MM.1S (cell line): ENCODE data around the gene CTAGE1.

Experiments
- DNase-seq: peaks from one replicate; pipeline ENCODE4 v3.0.0-alpha.2; 2015
- H2AFZ ChIP-seq: fragments of 300-600 bp; sonication (generic); 2 replicates; pipeline ENCODE4 v1.6.0; 2016; ENCODE audit warnings: antibody characterized with exemption, low read length
- H3F3A ChIP-seq: fragments of 300-600 bp; sonication (generic); 2 replicates; pipeline ENCODE4 v1.6.1; 2016; ENCODE audit warnings: mild to moderate bottlenecking, antibody characterized with exemption, low read length, moderate library complexity, mixed read lengths; ENCODE audit not compliant: insufficient read depth
- H3K27ac ChIP-seq: fragments of 300-600 bp; sonication (generic); 2 replicates; pipeline ENCODE4 v1.5.1; 2016; ENCODE audit warnings: mild to moderate bottlenecking, low read length
- H3K27me3 ChIP-seq: fragments of 300-600 bp; sonication (generic); replicated peaks from 2 replicates; pipeline ENCODE4 v1.6.0; 2016; ENCODE audit warnings: low read length; ENCODE audit not compliant: insufficient read depth
- H3K36me3 ChIP-seq: fragments of 300-600 bp; sonication (generic); replicated peaks from 2 replicates; pipeline ENCODE4 v1.6.1; 2016; ENCODE audit warnings: mild to moderate bottlenecking, low read length, mixed read lengths; ENCODE audit not compliant: insufficient read depth
- H3K4me1 ChIP-seq: fragments of 300-600 bp; sonication (generic); 2 replicates; pipeline ENCODE4 v1.6.1; 2016; ENCODE audit warnings: low read length, mixed read lengths
- H3K4me2 ChIP-seq: fragments of 300-600 bp; sonication (generic); 2 replicates; pipeline ENCODE4 v1.6.0; 2016; ENCODE audit warnings: low read depth, low read length
- H3K4me3 ChIP-seq: fragments of 300-600 bp; sonication (generic); 2 replicates; pipeline ENCODE4 v1.5.1; 2016; ENCODE audit warnings: low read length, mixed read lengths
- H3K79me2 ChIP-seq: fragments of 300-600 bp; sonication (generic); 2 replicates; pipeline ENCODE4 v1.6.1; 2016; ENCODE audit warnings: mixed run types, low read length, mixed read lengths
- H3K9ac ChIP-seq: fragments of 300-600 bp; sonication (generic); 2 replicates; pipeline ENCODE4 v1.6.1; 2016; ENCODE audit warnings: low read length, mixed read lengths
- H3K9me2 ChIP-seq: fragments of 300-600 bp; sonication (generic); replicated peaks from 2 replicates; pipeline ENCODE4 v1.6.1; 2016; ENCODE audit warnings: mild to moderate bottlenecking, low read length, mixed read lengths; ENCODE audit not compliant: insufficient read depth
- H3K9me3 ChIP-seq: fragments of 300-600 bp; sonication (generic); replicated peaks from 2 replicates; pipeline ENCODE4 v1.6.1; 2016; ENCODE audit warnings: mild to moderate bottlenecking, low read length, mixed read lengths; ENCODE audit not compliant: insufficient read depth
- H4K20me1 ChIP-seq: fragments of 300-600 bp; sonication (generic); 2 replicates; pipeline ENCODE4 v1.6.1; 2016; ENCODE audit warnings: mild to moderate bottlenecking, low read length, moderate library complexity, mixed read lengths; ENCODE audit not compliant: insufficient read depth
- EZH2 ChIP-seq: fragments of 300-600 bp; sonication (generic); optimal IDR thresholded peaks from 2 replicates; pipeline ENCODE3; 2017; ENCODE audit warnings: low read depth, mild to moderate bottlenecking, antibody characterized with exemption, low read length, mixed read lengths
- EZH2phosphoT487 ChIP-seq: fragments of 300-600 bp; sonication (generic); IDR thresholded peaks from 2 replicates; pipeline ENCODE4 v1.6.1; 2018; ENCODE audit warnings: antibody characterized with exemption, low read length
- TF ChIP-seq, protein P1 (sequence below): fragments of 300-600 bp; sonication (generic); IDR thresholded peaks from 2 replicates; pipeline ENCODE4 v1.5.1; 2016; ENCODE audit warnings: antibody characterized with exemption, low read length, mixed read lengths

Gene CTAGE1

DNA sequence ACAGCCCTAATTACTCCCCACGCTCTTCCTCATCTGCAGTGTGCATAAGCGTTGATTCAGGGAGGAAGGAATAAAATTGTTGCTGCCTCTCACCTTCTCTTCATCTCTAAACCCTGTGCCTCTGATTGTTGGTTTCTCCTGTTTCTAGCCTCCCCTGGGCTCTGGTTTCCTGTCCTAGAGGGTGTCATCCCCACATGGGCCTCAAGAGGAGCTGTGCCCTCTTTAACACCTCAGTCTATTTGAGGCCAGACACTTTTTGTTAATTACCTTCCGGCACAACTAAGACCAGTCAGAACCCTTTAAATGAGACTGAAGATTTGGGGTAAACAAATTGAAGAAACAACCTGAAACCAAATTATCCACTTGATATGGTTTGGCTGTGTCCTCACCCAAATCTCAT is 9.7 kb downstream of the CTAGE1 start:
- Histone ChIP-seq H2AFZ (no peak overlapping the region), H3K4me3 (no peak overlapping the region), H3K27me3 (0 out of 2 replicates have a peak, but pooled peaks cover under 1% of the 10 kb centered on the region), H3K4me2 (no peak overlapping the region), H3K4me1 (no peaks in the 10 kb centered on the region), H3K36me3 (no peaks in the 10 kb centered on the region), H3K9me3 (no peaks in the 10 kb centered on the region), H3F3A (no peaks in the 10 kb centered on the region), H3K27ac (no peak overlapping the region), H3K9me2 (no peaks in the 10 kb centered on the region), H3K9ac (no peak overlapping the region), H4K20me1 (no peaks in the 10 kb centered on the region), H3K79me2 (no peaks in the 10 kb centered on the region)
- TF ChIP-seq EZH2phosphoT487 (no peak), EZH2 (no peak)
- TF ChIP-seq, protein P1, sequence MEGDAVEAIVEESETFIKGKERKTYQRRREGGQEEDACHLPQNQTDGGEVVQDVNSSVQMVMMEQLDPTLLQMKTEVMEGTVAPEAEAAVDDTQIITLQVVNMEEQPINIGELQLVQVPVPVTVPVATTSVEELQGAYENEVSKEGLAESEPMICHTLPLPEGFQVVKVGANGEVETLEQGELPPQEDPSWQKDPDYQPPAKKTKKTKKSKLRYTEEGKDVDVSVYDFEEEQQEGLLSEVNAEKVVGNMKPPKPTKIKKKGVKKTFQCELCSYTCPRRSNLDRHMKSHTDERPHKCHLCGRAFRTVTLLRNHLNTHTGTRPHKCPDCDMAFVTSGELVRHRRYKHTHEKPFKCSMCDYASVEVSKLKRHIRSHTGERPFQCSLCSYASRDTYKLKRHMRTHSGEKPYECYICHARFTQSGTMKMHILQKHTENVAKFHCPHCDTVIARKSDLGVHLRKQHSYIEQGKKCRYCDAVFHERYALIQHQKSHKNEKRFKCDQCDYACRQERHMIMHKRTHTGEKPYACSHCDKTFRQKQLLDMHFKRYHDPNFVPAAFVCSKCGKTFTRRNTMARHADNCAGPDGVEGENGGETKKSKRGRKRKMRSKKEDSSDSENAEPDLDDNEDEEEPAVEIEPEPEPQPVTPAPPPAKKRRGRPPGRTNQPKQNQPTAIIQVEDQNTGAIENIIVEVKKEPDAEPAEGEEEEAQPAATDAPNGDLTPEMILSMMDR, result no peak
- DNase-seq, result no peak

DNA sequence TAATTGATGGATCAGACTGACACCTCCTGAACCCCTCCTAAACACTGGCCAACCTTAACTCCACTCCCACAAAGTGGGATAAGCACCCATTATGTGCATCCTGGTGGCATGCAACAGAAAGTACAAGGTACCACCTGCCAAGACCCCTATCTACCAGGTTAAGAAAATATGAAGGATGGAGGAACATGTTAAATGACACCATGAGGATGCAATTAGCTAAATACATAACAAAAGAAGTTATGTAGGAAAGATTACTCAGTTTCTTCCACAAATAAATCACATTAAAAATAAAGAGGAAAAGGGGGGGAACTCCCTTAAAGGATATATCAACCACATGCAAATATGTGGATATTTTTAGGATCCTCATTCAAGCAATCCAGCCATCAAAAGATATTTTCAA is 12.6 kb downstream of the CTAGE1 start:
- H3K9me3 ChIP-seq, result no peaks in the 10 kb centered on the region
- H3K27ac ChIP-seq, result no peak overlapping the region
- H3K9ac ChIP-seq, result no peak overlapping the region
- H3F3A ChIP-seq, result no peaks in the 10 kb centered on the region
- 0 out of 2 replicates have a peak, but pooled peaks cover 8% of the 10 kb centered on the region for H3K27me3 ChIP-seq
- H3K36me3 ChIP-seq, result no peaks in the 10 kb centered on the region
- no peak overlapping the region for H2AFZ ChIP-seq
- TF ChIP-seq EZH2phosphoT487 (no peak), EZH2 (no peak)
- TF ChIP-seq, protein P1, result no peak
- H3K4me3 ChIP-seq, result no peak overlapping the region
- H4K20me1 ChIP-seq, result no peaks in the 10 kb centered on the region
- H3K4me2 ChIP-seq, result no peak overlapping the region
- H3K9me2 ChIP-seq, result no peaks in the 10 kb centered on the region
- no peak for DNase-seq
- no peaks in the 10 kb centered on the region for H3K4me1 ChIP-seq
- no peaks in the 10 kb centered on the region for H3K79me2 ChIP-seq

DNA sequence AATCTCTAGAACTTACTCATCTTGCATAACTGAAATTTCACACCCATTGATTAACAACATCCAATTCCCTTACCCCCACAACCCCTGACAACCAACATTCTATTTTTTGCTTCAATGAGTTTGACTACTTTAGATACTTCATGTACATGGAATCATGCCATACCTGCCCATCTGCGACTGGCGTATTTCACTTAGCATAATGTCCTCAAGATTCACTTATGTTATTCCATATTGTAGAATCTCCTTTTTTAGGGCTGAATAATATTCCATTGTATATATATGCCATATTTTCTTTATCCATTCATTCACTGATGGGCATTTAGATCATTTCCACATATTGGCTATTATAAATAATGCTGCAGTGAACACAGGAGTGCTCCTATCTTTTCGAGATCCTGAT is 13.8 kb downstream of the CTAGE1 start:
- no peak overlapping the region for H3K27ac ChIP-seq
- H3K4me3 ChIP-seq, result no peak overlapping the region
- H3K4me1 ChIP-seq, result no peaks in the 10 kb centered on the region
- no peaks in the 10 kb centered on the region for H3K9me3 ChIP-seq
- H2AFZ ChIP-seq, result no peak overlapping the region
- no peaks in the 10 kb centered on the region for H4K20me1 ChIP-seq
- no peak overlapping the region for H3K9ac ChIP-seq
- DNase-seq, result no peak
- H3K36me3 ChIP-seq, result no peaks in the 10 kb centered on the region
- no peak for TF ChIP-seq EZH2
- TF ChIP-seq EZH2phosphoT487, result no peak
- TF ChIP-seq, protein P1, result no peak
- peaks cover 18% of the 10 kb centered on the region; the same call in 1 of the 2 replicates for H3K27me3 ChIP-seq
- H3K9me2 ChIP-seq, result no peaks in the 10 kb centered on the region
- no peaks in the 10 kb centered on the region for H3F3A ChIP-seq
- H3K4me2 ChIP-seq, result no peak overlapping the region
- H3K79me2 ChIP-seq, result no peaks in the 10 kb centered on the region
